ENCODE data around the gene STK36.

The STK36 gene

GRCh38 chr2:218721934-218722333 is 50.0 kb downstream of the STK36 start:
- H3K4me3 ChIP-seq (replicated peaks in 1 of 2; ENCODE audit: low read depth in 2 of 2, low read length in 2 of 2) = no peak overlapping the region
- TF ChIP-seq, protein P1, sequence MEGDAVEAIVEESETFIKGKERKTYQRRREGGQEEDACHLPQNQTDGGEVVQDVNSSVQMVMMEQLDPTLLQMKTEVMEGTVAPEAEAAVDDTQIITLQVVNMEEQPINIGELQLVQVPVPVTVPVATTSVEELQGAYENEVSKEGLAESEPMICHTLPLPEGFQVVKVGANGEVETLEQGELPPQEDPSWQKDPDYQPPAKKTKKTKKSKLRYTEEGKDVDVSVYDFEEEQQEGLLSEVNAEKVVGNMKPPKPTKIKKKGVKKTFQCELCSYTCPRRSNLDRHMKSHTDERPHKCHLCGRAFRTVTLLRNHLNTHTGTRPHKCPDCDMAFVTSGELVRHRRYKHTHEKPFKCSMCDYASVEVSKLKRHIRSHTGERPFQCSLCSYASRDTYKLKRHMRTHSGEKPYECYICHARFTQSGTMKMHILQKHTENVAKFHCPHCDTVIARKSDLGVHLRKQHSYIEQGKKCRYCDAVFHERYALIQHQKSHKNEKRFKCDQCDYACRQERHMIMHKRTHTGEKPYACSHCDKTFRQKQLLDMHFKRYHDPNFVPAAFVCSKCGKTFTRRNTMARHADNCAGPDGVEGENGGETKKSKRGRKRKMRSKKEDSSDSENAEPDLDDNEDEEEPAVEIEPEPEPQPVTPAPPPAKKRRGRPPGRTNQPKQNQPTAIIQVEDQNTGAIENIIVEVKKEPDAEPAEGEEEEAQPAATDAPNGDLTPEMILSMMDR (IDR thresholded peaks at IDR 0.05; ENCODE audit: low read depth, low read length) = no peak
- no peak for DNase-seq (ENCODE audit: low read depth in 2 of 2)

- H3K4me3 ChIP-seq (replicated peaks in 1 of 2; ENCODE audit: low read depth in 2 of 2, low read length in 2 of 2) = no peak overlapping the region
- TF ChIP-seq, protein P1 (IDR thresholded peaks at IDR 0.05; ENCODE audit: low read depth, low read length) = no peak
- DNase-seq (ENCODE audit: low read depth in 2 of 2) = no peak
These were observed 50.5 kb downstream of the STK36 start for GRCh38 chr2:218722419-218722818.

GRCh38 chr2:218722876-218723785 is 51.2 kb downstream of the STK36 start:
- DNase-seq (ENCODE audit: low read depth in 2 of 2) = peak in 1 of 2 donors; percentile 11
- no peak overlapping the region for H3K4me3 ChIP-seq (replicated peaks in 1 of 2; ENCODE audit: low read depth in 2 of 2, low read length in 2 of 2)
- TF ChIP-seq, protein P1 (IDR thresholded peaks at IDR 0.05; ENCODE audit: low read depth, low read length) = no peak

DNA sequence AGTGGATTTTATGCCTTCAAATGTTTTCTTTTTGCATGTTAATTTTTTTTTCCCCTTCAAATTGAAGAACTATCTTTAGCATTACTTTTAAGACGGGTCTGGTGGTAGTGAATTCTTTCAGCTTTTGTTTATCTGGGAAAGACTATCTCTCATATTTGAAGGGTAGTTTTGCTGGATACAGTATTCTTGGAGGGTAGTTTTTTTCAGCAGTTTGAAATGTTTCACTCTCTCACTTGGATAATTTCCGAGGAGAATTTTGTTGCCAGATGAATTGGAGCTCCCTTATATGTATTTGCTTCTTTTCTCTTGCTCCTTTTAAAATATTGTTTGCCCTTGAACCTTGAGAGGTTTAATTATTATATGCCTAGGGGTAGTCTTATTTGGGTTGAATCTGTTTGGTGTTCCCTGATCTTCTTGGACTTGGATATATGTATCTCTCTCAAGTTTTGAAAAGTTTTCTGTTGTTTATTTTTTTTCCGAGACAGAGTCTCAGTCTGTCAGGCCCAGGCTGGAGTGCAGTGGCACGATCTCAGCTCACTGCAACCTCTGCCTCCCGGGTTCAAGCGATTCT is 54.2 kb downstream of the STK36 start:
- no peak for DNase-seq (ENCODE audit: low read depth in 2 of 2)

GRCh38 chr2:218727502-218728165 is 55.7 kb downstream of the STK36 start:
- TF ChIP-seq, protein P1 (IDR thresholded peaks at IDR 0.05; ENCODE audit: low read depth, low read length) = peak; percentile 52
- H3K4me3 ChIP-seq (replicated peaks in 1 of 2; ENCODE audit: low read depth in 2 of 2, low read length in 2 of 2) = no peak overlapping the region
- DNase-seq (ENCODE audit: low read depth in 2 of 2) = peak in 1 of 2 donors; percentile 67

More for the DNA sequence above, 54.2 kb downstream of the STK36 start:
- no peak overlapping the region for H3K4me3 ChIP-seq (replicated peaks in 1 of 2; ENCODE audit: low read depth in 2 of 2, low read length in 2 of 2)
- TF ChIP-seq, protein P1 (IDR thresholded peaks at IDR 0.05; ENCODE audit: low read depth, low read length) = no peak

DNA sequence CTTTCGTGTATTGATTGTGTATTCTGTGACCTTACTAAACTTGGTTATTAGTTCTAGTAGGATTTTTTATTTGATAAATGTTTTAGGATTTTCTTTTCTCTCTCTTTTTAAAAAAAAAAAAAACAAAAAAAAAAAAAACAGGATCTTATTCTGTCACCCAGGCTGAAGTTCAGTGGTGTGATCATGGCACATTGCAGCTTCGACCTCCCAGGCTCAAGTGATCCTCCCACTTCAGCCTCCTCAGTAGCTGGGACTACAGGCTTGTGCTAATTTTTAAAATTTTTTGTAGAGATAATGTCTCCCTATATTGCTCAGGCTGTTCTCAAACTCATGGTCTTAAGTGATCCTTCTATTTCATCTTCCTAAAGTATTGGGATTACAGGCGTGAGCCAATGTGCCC is 57.8 kb downstream of the STK36 start:
- TF ChIP-seq, protein P1 (IDR thresholded peaks at IDR 0.05; ENCODE audit: low read depth, low read length) = no peak
- H3K4me3 ChIP-seq (replicated peaks in 1 of 2; ENCODE audit: low read depth in 2 of 2, low read length in 2 of 2) = no peak overlapping the region

More for the DNA sequence above, 57.8 kb downstream of the STK36 start:
- DNase-seq (ENCODE audit: low read depth in 2 of 2) = no peak
